GM18861 (cell line): Measurements from ENCODE around the gene AZU1.
"Not testable (repeated sequence)": the region's sequence is repeated elsewhere in the genome, so short reads cannot be mapped to it uniquely, and the experiment has no call there.

Source experiments
- ATAC-seq: cut with Tn5 transposase; IDR thresholded peaks from one replicate; pipeline ENCODE4 v1.9.1; 2021; ENCODE audit not compliant: unreplicated experiment

AZU1 gene

DNA sequence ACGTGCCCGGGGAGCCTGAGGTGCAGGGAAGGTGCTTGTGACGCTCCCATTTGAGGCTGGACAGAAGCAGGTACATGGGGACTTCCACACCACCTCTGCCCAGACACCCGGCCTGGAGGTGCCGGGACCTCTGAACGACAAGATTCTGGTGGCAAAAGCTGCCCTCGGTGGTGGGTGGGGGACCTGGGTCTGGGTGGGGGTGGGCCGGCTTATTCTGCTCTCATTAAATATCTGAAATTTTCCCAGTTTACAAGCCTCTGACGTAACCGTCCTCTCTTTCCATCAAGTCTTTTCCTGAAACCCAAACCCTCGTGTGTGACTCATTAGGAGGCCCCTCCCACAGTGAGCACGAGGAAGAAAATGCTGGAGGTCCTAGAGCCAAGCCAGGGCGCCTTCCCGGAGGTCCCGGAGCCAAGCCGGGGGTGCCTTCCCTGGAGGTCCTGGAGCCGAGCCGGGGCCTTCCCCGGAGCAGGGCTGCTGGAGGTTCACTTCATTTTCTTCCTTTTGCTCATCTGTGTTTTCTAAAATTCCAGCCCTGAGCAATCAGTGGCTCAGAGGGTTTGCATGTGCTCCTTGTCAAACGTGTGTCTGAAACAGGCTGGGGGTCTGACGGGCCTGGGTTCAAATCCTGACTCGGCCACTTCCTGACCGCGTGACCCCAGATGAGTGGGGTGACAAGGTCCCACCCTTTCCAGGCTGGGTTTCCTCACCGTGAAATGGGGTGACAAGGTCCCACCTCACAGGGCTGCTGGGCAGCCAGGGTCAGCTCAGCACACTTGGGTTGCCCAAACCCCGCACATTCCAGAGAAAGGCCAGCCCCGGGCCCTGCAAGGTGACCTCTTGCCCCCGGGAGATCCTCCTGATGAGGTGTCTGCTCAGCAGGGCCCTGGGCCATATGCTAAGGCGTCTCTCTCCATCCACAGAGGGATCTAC lies 41.9 kb downstream of the AZU1 start:
- ATAC-seq = no peak

GRCh38 chr19:870314-870713 lies 42.7 kb downstream of the AZU1 start:
- no peak for ATAC-seq

DNA sequence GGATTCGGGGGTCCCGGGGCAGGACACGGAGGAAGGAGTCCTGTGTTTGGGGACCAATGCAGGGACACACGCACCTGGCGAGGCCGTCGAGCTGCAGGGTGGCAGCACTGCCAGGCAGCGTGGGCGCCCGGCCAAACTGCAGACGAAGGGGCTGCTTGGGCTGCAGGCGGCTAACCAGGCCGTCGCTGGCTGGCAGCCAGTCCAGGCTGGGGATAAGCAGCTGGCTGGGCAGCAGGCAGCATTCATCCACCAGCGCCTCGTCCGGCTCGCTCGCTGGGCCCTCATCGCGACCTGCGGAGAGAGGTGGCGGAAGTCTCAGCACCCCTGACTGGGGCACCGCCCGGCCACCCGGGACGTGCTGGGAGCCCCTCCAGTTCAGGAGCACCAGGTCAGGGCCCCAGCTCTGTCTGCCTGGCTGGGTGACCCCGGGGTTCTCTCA lies 43.3 kb downstream of the AZU1 start:
- no peak for ATAC-seq

GRCh38 chr19:871446-872265 lies 44.0 kb downstream of the AZU1 start:
- ATAC-seq = no peak

GRCh38 chr19:872266-872951 lies 44.8 kb downstream of the AZU1 start:
- ATAC-seq = no peak

DNA sequence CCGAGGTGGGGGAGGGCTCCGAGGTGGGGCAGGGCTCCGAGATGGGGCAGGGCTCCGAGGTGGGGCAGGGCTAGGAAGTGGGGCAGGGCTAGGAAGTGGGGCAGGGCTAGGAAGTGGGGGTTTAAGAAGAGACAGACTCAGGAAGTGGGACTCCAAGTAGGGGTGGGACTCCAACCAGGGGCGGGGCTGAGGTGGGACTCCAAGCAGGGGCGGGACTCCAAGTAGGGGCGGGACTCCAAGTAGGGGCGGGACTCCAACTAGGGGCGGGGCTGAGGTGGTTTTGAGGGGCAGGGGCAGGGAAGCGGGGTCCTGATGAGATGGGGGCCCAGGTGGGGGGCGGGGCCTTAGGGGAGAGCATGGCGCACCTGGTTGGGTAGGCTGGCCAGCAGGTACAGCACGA lies 45.4 kb downstream of the AZU1 start:
- ATAC-seq = no peak

GRCh38 chr19:873561-874041 lies 46.0 kb downstream of the AZU1 start:
- no peak for ATAC-seq

DNA sequence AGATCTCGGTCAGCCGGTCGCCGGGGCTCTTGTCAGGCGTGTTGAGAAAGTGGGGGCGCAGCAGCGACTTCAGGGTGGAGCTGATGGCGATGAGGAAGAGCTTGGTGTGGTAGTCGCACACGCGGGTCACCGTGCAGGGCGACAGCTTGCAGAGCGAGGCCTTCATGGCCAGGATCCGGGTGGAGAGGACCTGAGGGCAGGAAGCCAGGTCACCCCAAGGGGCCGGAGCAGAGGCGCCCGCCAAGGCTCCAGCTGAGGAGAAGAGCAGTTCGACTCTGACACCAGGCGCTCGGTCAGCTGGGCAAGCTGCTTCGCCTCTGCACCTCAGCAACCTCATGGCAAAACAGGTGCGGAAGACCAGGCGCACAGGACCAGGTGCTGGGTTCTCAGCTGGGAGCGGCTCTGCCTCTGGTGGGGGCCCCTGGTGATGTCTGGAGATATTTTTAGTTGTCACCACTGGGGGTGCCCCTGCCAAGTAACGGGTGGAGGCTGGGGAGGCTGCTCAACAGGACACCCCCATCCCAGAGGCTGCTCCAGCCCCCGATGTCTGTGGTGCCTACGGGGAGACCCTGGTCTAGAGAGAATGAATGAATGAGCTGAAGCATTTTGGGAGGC lies 47.7 kb downstream of the AZU1 start:
- no peak for ATAC-seq

DNA sequence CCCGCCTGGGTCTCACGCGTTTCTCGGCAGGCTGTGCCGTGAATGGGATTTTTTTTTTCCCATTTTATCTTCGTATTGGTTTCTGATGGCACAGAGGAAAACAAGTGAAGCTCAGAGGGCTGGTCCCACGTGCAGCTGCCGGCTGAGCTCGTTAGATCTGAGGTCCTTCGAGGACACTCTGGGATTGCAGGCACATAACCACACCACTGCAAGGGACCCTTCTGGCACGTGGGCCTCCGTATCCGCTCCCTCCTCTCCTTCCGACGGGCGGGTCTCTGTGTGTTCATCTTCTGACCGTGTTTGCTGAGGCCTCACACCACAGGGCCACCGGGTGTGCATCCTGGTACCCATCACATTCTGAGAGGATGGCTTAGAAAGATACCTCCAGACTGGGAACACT lies 48.5 kb downstream of the AZU1 start:
- ATAC-seq = no peak

DNA sequence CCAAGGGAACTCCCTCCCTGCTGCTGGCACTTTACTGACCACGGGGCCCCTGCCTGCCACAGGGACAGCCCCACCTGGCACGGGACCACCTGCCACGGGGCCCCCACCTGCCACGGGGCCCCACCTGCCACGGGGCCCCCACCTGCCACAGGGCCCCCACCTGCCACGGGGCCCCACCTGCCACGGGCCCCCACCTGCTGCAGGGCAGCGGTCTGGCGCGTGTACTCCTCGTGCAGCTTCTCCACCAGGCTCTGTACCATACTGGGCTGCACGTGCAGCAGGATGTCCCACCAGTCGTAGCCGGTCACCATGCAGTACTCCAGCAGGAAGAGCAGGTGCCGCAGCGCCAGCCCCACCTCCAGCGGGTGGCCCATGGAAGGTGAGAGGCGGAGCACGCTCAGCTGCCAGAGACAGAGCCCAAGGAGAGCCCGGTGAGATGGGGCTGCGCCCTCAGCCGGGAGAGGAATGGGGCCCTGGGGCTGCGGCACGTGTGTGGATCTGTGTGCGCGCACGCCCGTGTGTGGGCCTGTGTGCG lies 49.2 kb downstream of the AZU1 start:
- no peak for ATAC-seq

- not testable (repeated sequence) for ATAC-seq
Observed at GRCh38 chr19:877992-878660, 50.5 kb downstream of the AZU1 start.

- ATAC-seq = not testable (repeated sequence)
Observed at GRCh38 chr19:878751-879561, 51.3 kb downstream of the AZU1 start.

- no peak for ATAC-seq
Observed at GRCh38 chr19:879711-880438, 52.2 kb downstream of the AZU1 start.
